Type B pancreatic cell (in vitro differentiated cells): ENCODE measurements around the gene ZNF438. TPM values are rescaled to one million over a fixed set of nuclear protein-coding genes. Genes with fewer than 3 reads are reported as not detected.
"Not testable (repeated sequence)": the region's sequence is repeated elsewhere in the genome, so short reads cannot be mapped to it uniquely, and the experiment has no call there.

Experiments
- DNase-seq: peaks from one replicate; pipeline ENCODE4 v3.0.0; 2021; ENCODE audit warnings: mixed read lengths; ENCODE audit not compliant: unreplicated experiment; ENCODE audit errors: extremely low spot score
- H3K27ac Mint-ChIP-seq: 2 replicates; pipeline ENCODE4 v1.8.0; 2021; ENCODE audit warnings: mild to moderate bottlenecking, mixed read lengths
- H3K27me3 Mint-ChIP-seq: 2 replicates; pipeline ENCODE4 v1.8.0; 2021; ENCODE audit warnings: mixed read lengths
- H3K36me3 Mint-ChIP-seq: 2 replicates; pipeline ENCODE4 v1.8.0; 2021; ENCODE audit warnings: mixed read lengths
- H3K4me1 Mint-ChIP-seq: one replicate; pipeline ENCODE4 v1.8.0; 2021; ENCODE audit warnings: mixed read lengths; ENCODE audit not compliant: unreplicated experiment
- H3K4me3 Mint-ChIP-seq: 2 replicates; pipeline ENCODE4 v1.8.0; 2021; ENCODE audit warnings: mild to moderate bottlenecking, mixed read lengths
- H3K9me3 Mint-ChIP-seq: 2 replicates; pipeline ENCODE4 v1.8.0; 2021; ENCODE audit warnings: mixed read lengths
- total RNA-seq: library from RNA; stranded (reverse); gene quantifications from 2 replicates; pipeline ENCODE4 v1.2.1, GENCODE V29; 2021; ENCODE audit warnings: low replicate concordance
- TF ChIP-seq, protein P1 (sequence below): fragments of 200-600 bp; sonication (generic); conservative IDR thresholded peaks from 2 replicates; pipeline ENCODE4 v1.5.0; 2021; ENCODE audit warnings: antibody characterized with exemption, mild to moderate bottlenecking

Gene ZNF438
- total RNA-seq, 1 donor from 2014 or later = 3.7 TPM

DNA sequence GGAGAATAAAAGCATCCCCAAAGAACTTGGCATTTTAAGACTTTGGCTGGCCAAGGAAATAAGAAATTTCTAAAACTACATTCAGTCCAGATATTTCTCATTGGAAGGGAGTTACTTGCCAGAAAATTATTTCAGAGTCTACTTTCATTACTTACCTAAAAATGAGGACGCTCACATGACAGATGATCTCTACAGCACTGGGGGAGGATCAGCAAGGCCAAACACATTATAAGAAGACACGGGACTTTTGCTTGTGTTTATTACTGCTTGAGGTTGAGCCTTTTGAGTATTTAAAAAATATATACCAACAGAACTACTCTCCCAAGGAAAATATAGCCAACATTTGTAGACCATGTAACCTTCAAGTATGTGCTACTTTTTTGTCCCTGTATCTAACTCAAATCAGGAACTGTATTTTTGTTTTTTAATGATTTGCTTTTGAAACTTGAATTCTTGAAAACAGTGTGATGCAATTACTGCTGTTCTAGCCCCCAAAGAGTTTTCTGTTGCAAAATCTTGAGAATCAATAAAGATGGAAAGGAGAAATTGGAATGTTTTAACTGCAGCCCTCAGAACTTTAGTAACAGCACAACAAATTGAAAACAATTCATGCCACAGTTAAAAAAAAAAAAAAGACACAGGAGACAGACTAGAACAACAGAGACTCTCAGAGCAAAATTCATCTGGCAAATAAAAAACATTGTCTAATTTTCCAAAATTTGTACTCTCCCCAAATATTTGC, 128.1 kb downstream of the ZNF438 start:
- Mint-ChIP-seq H3K27me3 (no peaks in the 10 kb centered on the region), H3K36me3 (peaks cover 13% of the 10 kb centered on the region)
- TF ChIP-seq, protein P1, sequence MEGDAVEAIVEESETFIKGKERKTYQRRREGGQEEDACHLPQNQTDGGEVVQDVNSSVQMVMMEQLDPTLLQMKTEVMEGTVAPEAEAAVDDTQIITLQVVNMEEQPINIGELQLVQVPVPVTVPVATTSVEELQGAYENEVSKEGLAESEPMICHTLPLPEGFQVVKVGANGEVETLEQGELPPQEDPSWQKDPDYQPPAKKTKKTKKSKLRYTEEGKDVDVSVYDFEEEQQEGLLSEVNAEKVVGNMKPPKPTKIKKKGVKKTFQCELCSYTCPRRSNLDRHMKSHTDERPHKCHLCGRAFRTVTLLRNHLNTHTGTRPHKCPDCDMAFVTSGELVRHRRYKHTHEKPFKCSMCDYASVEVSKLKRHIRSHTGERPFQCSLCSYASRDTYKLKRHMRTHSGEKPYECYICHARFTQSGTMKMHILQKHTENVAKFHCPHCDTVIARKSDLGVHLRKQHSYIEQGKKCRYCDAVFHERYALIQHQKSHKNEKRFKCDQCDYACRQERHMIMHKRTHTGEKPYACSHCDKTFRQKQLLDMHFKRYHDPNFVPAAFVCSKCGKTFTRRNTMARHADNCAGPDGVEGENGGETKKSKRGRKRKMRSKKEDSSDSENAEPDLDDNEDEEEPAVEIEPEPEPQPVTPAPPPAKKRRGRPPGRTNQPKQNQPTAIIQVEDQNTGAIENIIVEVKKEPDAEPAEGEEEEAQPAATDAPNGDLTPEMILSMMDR = no peak

GRCh38 chr10:30902621-30903396, 128.9 kb downstream of the ZNF438 start:
- Mint-ChIP-seq H3K9me3 (peaks cover 14% of the 10 kb centered on the region), H3K27me3 (no peaks in the 10 kb centered on the region), H3K4me3 (no peak overlapping the region), H3K36me3 (peaks cover 13% of the 10 kb centered on the region), H3K27ac (no peak overlapping the region), H3K4me1 (no peaks in the 10 kb centered on the region)
- DNase-seq = no peak
- TF ChIP-seq, protein P1 = no peak

More for the DNA sequence above, 128.1 kb downstream of the ZNF438 start:
- Mint-ChIP-seq H3K4me3 (no peak overlapping the region), H3K27ac (no peak overlapping the region), H3K4me1 (no peaks in the 10 kb centered on the region), H3K9me3 (peaks cover 14% of the 10 kb centered on the region)
- DNase-seq = no peak

GRCh38 chr10:30901487-30901886, 130.2 kb downstream of the ZNF438 start:
- not testable (repeated sequence) for DNase-seq, H3K27me3 Mint-ChIP-seq, H3K27ac Mint-ChIP-seq, H3K4me3 Mint-ChIP-seq, H3K4me1 Mint-ChIP-seq
- H3K36me3 Mint-ChIP-seq = peaks cover 13% of the 10 kb centered on the region
- peaks cover 14% of the 10 kb centered on the region for H3K9me3 Mint-ChIP-seq

GRCh38 chr10:30898964-30899363, 132.7 kb downstream of the ZNF438 start:
- Mint-ChIP-seq H3K27ac (no peak overlapping the region), H3K4me3 (no peak overlapping the region), H3K36me3 (no peaks in the 10 kb centered on the region), H3K27me3 (no peaks in the 10 kb centered on the region), H3K4me1 (peaks cover 7% of the 10 kb centered on the region), H3K9me3 (no peaks in the 10 kb centered on the region)
- TF ChIP-seq, protein P1 = no peak
- DNase-seq = no peak

- Mint-ChIP-seq H3K4me1 (peaks cover 12% of the 10 kb centered on the region), H3K4me3 (no peak overlapping the region), H3K9me3 (no peaks in the 10 kb centered on the region), H3K27me3 (no peaks in the 10 kb centered on the region), H3K36me3 (no peaks in the 10 kb centered on the region), H3K27ac (no peak overlapping the region)
- DNase-seq = no peak
- TF ChIP-seq, protein P1 = no peak
Measured at GRCh38 chr10:30897547-30897946, 134.1 kb downstream of the ZNF438 start.

GRCh38 chr10:30897048-30897447, 134.6 kb downstream of the ZNF438 start:
- Mint-ChIP-seq H3K4me1 (peaks cover 12% of the 10 kb centered on the region), H3K27ac (no peak overlapping the region), H3K4me3 (no peak overlapping the region), H3K36me3 (no peaks in the 10 kb centered on the region), H3K9me3 (no peaks in the 10 kb centered on the region), H3K27me3 (no peaks in the 10 kb centered on the region)
- DNase-seq = no peak
- TF ChIP-seq, protein P1 = no peak
